UCSD-AML1 (cell line): ENCODE data around the gene HNRNPR.
A peak's percentile ranks its signal among the peaks of the same experiment; 100 is the strongest.
"Not testable (repeated sequence)": the region's sequence is repeated elsewhere in the genome, so short reads cannot be mapped to it uniquely, and the experiment has no call there.

Experiments used
- DNase-seq: peaks from one replicate; lab custom pipeline; 2025; ENCODE audit not compliant: unreplicated experiment; lab: John Stamatoyannopoulos, UW

The HNRNPR gene

DNA sequence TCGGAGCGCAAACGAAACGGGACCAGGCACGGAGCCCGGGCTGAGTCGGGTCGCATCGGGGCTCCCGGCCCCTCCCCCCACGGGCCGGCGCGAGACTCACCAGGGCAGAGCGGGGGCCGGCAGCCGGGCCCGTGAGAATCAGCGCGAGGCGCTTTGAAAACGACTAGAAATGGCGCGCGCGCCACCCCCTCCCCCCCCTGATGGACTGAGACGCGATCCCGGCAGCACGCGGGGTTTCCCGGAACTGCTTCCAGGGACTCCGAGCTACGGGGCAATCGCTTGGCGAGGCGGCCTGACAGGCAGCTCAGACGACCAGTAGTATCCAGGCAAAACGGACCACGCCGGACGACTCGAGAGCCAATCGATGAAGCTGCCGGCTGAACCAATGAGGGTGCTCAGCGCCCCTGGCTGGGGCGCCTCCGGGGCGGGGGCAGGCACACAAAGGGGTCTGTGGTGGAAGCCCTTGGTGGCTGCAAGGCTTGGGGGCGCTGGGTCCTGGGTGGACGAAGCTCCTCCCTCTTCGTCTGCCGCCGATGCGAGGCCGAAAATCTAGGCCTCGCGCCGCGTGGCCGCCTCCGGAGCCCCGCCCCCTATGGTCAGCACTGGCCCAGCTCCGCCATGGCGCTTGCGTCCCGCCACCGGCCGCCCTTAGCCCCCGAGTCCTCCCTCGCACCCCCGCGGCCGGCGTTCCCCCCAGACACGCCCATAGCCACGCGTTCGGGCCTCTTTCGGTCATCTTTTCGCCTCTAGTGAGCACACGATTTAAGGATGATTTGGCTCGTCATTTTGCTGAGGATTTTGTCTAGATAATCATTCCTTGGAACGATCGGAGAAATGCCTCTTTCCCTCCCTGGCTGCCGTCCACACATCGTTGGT lies at the start of gene HNRNPR:
TSS of gene HNRNPR (minus strand) at position 174 of the 876 bp plus-strand sequence. CDS start 3,276 bp downstream, outside the sequence.
- peak; percentile 99 for DNase-seq

DNA sequence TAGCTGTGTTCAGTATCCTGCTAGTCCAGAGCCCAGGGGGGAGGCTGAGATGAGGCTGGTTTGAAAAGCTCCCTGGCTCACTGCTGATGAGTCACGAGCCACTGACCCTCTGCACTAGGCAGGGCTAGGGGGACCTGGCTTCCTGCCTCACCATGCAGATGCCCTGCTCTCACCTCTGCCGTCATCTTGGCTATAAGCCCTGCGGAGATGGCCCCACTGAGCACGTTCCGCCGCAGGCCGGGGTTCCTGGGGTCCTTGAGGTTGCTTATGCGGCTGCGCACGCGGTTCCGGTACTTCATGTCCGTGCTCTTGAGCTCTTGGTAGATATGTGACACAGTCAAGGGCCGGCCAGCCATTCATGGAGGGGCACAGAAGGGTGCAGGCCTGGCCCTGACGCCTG lies 49.6 kb upstream of the HNRNPR start:
- DNase-seq, result no peak

DNA sequence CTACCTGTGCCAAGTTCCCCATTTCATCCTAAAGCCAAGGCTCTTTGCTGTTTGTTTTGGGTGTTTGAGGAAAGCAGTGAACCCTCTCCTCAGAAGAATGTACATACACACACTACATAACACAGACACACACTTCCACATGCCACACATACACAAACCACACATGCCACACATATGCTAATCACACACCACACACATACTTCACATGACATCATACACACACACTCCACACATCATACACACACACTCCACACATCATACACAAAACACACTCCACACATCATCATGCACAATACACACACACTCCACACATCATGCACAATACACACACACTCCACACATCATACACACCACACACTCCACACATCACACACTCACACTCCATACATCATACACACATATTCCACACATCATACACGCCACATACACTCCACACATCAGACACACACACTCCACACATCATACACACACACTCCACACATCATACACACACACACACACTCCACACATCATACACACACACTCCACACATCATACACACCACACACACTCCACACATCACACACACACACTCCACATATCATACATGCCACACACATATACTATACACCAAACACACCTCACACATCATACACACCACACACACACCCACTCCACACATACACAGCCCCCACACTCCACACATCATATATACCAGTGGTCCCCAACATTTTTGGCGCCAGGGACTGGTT lies 48.2 kb upstream of the HNRNPR start:
- DNase-seq, result no peak

DNA sequence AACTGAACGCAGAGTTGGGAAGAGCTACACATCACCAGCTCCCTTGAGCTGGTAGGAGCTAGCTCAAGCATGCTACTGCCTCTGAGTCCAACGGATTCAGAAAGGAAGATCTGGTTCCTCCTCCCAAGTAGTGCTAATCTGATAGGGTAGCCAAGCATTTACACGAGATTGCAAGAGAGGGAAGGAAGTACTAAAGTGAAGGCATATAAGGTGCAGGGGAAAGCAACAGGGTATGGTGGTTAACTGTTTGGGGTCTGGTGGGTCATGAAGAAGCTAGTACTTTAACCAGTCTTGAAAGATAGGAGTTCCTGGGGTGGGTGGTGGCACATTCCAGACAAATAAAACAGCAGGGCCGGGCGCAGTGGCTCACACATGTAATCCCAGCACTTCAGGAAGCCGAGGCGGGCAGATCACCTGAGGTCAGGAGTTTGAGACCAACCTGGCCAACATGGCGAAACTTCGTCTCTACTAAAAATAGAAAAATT lies 45.8 kb upstream of the HNRNPR start:
- DNase-seq, result no peak

DNA sequence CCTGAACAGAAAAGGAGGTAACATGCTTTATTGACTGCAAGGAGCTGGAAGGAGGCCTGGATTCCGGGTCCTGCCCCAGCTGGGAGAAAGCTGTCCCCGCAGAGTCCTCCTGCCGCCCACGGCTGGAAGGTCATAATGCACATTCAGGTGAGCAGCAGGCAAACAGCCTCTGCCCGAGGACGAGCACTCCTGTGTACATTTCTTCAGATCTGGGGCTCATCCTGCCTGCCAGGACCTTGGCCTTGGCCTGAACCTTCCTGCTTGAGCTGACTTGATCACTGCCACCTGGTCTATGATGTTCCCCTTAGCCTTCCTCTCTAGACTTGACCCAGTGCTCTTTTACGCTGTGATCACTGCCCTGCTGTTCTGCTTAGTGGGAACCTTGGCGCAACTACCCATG lies 43.4 kb upstream of the HNRNPR start:
- DNase-seq, result no peak

DNA sequence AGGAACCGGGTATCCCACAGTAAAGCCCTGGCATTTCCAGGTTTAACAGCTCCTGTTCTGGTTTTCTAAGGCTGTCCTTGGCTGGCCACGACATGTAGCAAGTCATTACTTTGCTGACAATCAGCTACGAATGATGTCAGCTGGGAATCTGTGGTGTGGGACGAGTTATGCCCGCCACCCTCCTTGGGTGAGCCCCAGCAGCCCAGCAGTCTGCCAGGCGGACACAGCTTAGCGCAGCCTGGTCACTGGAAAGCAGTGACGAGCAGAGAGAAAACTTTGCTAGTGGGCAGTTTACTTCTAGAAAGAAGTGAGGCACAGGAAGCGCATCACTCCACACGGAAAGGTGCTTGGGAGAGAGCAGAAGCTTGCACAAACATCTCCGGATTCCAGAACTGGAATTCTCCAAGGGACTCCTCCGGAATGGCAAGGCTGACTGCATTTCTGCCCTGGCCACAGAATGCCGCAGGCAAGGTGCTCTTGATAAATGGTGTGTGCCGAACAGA lies 41.1 kb upstream of the HNRNPR start:
- DNase-seq, result no peak

DNA sequence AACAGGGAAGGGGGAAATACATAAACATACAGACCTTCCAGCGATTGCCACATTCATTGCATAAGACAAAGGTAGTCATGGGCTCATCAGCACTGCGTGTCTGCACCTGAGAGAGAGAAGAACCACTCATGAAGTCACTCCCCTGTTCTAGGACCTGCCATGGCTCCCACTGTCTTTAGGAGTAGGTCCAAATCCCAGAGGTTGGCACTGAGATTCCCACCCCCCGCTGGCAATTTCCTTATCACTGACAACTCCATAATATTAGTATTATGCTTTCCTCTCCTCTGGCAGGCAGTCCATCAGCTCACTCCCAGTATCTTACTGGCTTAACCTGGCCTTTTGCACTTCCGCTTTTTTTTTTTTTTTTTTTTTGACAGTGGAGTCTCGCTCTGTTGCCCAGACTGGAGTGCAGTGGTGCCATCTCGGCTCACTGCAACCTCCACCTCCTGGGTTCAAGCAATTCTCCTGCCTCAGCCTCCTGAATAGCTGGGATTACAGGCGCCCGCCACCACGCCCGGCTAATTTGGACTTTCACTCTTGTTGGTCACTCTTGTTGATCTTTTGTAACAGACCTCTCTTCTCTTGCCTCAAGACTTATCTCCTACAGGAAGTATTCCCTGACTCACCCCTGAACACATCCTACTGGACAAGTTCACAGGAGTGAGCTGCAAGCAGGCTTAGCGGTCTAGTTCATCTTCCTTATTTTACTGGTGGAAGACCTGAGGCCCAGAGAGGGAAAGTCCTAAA lies 40.4 kb upstream of the HNRNPR start:
- no peak for DNase-seq

DNA sequence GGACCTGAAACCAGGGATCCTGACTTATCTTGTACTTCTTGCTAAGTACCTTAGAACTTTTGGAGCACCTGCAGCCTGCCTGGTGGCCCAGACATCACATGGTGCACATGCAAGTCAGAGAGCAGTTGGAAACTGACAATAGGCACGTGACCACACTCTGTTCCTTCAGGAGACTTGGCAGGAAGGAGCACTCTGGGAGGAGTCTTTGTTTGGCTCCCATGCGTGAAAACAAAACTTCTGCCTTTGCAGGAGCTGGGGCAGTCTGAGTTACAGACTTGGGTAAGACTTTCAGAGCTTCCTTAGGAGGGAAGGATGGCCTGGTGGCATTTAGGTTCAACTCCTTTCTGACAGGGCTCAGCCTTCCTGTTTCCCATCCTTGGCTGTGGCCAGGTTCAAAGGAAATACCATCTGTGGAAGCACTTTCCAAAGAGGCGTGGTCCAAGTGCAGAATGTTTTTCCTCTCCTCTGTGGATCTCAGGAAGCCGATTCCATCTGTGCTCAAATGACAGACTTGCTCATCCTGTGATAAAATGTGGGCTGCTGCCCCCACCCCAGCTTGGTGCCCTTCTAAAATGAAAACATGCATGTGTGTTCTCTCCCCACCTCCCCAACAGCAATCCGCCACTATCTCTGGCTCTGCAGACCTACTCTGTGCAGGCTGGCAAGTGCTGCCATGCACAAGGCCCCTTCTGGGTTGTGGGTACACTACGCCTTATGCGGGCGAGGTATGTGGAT lies 39.7 kb upstream of the HNRNPR start:
- no peak for DNase-seq

DNA sequence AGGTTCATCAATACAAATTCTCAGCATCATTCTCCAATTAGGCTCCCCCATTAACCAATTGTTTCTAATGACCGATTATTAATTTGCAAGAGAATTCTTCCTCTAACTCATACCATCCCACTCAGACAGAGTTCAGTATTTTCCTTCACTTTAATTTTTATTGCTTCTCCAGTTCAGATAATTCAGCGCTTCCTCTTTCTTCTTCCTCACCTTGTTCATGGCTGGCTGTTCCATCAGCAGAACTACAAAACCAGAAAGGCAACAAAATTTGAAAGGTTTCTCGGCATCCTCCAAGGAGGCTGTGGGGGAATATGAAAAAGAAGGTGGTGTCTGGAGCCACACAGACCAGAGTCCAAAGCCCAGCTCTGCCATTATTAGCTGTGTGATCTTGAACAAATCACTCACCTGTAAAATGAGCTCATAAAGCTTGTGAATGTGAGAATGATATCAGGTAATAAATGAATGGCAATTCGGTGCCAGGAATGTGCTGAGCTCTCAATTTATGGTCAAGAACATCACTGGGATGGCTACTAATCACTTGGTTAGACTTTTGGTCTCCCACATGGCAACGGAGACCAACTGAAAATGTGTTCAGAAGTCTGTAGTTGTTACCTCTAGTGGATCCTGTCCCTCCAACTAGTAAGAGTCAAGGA lies 37.3 kb upstream of the HNRNPR start:
- DNase-seq, result no peak

DNA sequence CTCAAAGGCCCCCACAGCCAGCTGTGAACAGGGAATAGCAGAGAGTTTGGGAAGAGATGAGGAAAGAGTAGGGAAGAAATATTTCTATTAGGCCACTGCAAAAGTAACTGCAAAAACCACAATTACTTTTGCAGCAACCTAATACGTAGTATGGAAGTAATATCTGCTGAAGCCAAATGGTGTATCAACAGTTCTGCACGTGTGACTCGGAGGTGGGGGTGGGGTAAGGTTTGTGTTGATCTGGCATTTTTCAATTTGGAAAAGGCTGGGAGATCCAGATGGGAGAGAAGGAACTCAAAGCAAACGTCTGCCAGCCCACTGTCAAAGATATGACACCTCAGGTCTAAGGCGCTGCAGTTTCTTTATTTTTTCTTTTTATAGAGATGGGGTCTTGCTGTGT lies 36.6 kb upstream of the HNRNPR start:
- no peak for DNase-seq

DNA sequence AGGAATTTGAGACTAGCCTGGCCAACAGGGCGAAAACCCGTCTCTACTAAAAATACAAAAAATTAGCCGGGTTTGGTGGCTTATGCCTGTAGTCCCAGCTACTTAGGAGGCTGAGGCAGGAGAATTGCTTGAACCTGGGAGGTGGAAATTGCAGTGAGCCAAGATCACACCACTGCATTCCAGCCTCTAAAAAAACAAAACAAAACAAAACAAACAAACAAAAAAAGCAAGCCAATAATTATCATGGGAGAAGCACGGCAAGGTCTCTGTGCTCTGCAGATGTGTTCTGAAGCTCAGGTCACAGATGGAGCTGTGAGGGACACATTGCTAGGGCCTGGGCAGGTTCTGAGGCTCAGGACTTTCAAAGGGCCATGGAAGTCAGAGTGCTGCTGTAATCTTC lies 36.2 kb upstream of the HNRNPR start:
- DNase-seq, result not testable (repeated sequence)

DNA sequence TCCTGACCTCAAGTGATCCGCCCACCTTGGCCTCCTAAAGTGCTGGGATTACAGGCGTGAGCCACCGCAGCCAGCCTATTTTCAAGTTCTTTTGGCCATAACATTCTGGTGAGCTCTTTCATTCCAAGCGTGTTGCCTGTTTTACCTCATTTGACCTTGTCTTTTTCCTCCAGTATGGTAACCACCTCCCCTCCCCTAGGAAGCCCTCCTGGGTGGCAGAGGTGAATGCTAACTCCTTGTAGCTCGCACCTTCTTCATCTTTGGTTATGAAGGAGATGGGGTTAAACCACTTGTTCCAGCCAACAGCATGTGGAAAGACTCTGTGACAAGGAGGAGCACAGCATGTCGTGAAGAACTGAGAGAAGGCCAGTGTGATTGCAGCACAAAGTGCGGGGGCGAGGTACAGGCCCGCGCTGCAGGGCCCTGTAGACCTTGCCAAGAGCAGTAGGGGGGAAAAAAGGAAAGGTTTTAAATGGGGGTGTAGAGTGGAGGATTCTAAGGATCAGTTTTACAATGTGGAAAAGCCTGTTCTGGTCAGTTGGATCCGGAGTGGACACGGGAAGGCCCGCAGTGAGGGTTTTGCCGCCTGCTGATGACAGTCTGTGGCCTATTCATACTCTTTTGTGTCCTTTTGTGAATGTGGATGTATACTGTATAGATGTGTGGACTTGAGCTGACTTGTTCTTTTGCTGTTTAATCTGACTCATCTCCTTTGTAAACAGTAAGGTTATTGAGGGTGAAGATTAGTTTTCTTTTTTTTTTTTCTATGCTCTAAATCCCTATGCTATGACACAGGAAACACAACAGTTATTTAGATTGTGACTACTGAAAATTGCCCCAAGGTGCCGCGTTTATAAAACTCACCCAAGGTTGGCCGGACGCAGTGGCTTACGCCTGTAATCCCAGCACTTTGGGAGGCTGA lies 33.1 kb upstream of the HNRNPR start:
- no peak for DNase-seq

DNA sequence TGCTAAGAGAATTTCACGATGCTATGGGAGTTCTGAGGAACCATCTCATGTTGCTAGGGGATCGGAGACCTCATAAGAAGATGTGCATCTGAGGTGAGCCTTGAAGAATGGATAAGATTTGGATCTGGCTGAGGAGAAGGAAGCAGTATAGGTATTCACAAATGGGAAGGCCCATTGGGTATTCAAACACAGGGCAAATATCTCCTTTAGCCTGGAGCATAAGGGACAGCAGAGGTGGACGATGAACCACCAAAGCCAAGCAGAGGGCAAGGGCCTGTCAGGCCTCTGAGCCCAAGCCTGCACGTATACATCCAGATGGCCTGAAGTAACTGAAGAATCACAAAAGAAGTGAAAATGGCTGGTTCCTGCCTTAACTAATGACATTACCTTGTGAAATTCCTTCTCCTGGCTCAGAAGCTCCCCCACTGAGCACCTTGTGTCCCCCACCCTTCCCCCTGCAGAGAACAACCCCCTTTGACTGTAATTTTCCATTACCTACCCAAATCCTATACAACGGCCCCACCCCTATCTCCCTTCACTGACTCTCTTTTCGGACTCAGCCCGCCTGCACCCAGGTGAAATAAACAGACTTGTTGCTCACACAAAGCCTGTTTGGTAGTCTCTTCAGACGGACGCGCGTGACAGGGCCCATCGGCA lies 30.1 kb upstream of the HNRNPR start:
- DNase-seq, result not testable (repeated sequence)

DNA sequence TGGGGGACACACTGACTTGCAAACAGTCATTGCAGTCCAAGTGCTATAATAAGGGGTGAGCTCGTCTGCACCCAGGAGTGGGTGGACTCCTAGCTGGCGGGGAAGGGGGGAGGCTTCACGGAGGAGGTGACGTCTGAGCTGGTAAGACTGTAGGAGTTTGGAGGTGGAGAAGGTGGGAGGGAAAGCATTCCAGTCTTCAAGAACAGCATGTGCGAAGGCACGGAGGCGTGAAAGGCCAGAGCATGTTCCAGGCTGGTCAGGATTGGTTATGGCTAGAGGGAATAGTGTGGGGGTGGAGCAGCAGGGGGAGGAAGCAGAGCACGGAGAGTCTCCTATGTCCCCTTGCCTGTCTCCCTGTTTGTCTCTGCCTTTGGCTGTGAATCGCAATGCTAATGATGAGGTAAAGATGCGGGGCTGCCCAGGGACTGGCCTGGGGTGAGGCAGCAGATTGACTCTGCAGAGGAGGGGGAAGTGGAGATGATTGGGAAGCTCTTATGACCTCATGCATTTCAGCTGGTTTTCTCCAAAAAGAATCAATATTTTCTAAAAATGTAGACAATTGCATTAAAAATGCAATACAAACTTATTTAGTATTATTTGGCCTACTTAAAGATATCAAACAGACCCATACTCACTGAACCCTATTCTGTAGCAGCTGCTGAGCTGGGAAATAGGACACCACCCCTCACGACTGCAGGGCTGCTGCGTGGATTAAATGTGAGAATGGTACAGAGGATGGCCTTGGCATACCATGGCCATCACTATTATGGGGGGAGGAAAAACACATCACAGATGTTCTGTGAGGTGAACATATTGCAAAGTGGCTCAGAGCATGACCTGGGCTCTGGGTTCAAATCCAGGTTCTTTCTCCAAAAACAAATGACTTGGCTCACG lies 28.1 kb upstream of the HNRNPR start:
- DNase-seq, result no peak

DNA sequence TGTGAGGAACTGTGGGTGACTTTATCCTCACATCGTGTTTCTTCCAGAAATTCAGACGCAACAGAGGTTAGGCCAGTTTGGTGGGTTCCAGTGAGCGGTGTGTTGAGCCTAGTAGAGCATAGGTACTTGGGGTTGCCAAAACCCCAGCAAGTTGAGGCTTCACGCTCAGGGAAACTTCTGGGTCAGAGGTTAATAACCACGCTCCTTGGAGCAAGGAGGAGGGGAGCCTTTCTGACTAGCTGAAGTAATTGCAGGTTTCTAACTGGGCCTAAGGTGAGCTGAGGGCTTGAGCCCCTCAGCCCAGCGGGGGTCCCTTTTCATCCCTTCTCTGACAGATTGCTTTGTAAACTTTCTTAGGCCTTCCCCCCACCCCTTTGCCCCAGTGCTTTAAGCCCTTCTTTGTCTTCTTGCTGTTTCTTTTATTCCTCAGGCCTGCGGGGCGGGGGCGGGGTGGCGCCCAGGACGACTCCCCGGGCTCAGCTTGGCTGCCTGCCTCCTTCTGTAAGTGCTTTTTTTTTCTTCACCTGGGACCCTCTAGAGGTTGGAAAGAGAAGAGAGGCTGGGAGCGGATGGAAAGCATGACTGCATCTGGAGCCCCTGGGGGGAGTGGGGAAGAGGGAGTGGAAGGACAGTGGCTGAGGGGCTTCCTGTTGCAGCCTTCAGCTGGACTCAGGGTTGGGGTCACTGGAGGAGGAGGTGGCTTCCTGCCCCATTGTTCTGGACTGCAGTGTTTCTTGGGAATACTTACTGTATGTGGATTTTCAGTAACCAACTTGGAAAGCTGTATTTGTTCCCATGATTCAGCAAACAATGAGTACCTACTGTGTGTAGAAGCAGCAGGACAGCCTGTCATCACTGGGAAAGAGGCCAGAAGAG lies 26.9 kb upstream of the HNRNPR start:
- DNase-seq, result no peak

DNA sequence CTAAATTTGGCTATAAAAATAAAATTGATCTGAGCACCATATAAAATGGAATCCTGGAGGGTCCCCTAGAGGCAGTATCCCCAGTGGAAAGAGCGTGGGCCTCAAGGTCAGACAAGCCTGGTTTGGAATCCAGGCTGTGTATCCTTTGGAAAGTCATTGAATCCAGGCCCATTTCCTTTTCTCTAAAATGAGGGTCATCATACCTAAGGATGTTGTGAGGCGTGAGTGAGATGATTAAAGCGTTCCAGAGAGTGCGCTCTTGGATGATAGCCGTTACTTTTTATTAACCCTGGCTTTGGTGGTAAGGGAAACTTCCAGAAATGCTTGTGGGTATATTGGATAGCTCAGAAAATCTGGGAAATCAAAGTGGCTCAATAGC lies 26.2 kb upstream of the HNRNPR start:
- no peak for DNase-seq
